OCI-LY1 (cell line): ENCODE results near the gene CLCN7.

Source experiments
- H2AFZ ChIP-seq: fragments of 200-600 bp; sonication (generic), shearing (Covaris generic); 2 replicates; pipeline ENCODE4 v1.6.0; 2014; ENCODE audit warnings: antibody characterized with exemption, mild to moderate bottlenecking, low read length
- H3F3A ChIP-seq: fragments of 200-600 bp; sonication (generic), shearing (Covaris generic); 2 replicates; pipeline ENCODE4 v1.6.0; 2014; ENCODE audit warnings: mild to moderate bottlenecking, antibody characterized with exemption, low read length, moderate library complexity; ENCODE audit not compliant: insufficient read depth
- H3K27ac ChIP-seq: fragments of 200-600 bp; sonication (generic); 2 replicates; pipeline ENCODE4 v1.5.1; 2014; ENCODE audit warnings: low read length, mixed run types, mild to moderate bottlenecking, low read depth; ENCODE audit not compliant: poor library complexity, severe bottlenecking
- H3K27me3 ChIP-seq: fragments of 200-600 bp; sonication (generic); 2 replicates; pipeline ENCODE4 v1.6.0; 2014; ENCODE audit warnings: antibody characterized with exemption, mild to moderate bottlenecking, low read length, moderate library complexity; ENCODE audit not compliant: insufficient read depth
- H3K36me3 ChIP-seq: fragments of 200-600 bp; sonication (generic); 2 replicates; pipeline ENCODE4 v1.6.1; 2014; ENCODE audit warnings: mild to moderate bottlenecking, antibody characterized with exemption, low read length, moderate library complexity, mixed read lengths; ENCODE audit not compliant: insufficient read depth
- H3K4me1 ChIP-seq: fragments of 200-600 bp; sonication (generic); 2 replicates; pipeline ENCODE4 v1.5.1; 2014; ENCODE audit warnings: mild to moderate bottlenecking, low read length, moderate library complexity; ENCODE audit not compliant: insufficient read depth, severe bottlenecking
- H3K4me2 ChIP-seq: fragments of 200-600 bp; sonication (generic), shearing (Covaris generic); 2 replicates; pipeline ENCODE4 v1.6.1; 2014; ENCODE audit warnings: low read length
- H3K4me3 ChIP-seq: fragments of 200-600 bp; sonication (generic); 2 replicates; pipeline ENCODE4 v1.5.1; 2014; ENCODE audit warnings: low read length, low read depth, mild to moderate bottlenecking, mixed read lengths; ENCODE audit not compliant: poor library complexity, severe bottlenecking
- H3K79me2 ChIP-seq: fragments of 200-600 bp; shearing (Covaris generic); 2 replicates; pipeline ENCODE4 v1.6.1; 2016; ENCODE audit warnings: mixed run types, low read length, mixed read lengths; ENCODE audit not compliant: insufficient read depth
- H3K9ac ChIP-seq: fragments of 200-600 bp; sonication (generic), shearing (Covaris generic); 2 replicates; pipeline ENCODE4 v1.6.1; 2014; ENCODE audit warnings: mild to moderate bottlenecking, low read length, mixed read lengths
- H3K9me2 ChIP-seq: fragments of 200-600 bp; sonication (generic), shearing (Covaris generic); 2 replicates; pipeline ENCODE4 v1.6.1; 2014; ENCODE audit warnings: low read depth, mild to moderate bottlenecking, low read length, mixed read lengths
- H3K9me3 ChIP-seq: fragments of 200-600 bp; shearing (Covaris generic); 2 replicates; pipeline ENCODE4 v1.6.1; 2014; ENCODE audit warnings: low read length, mixed read lengths
- H4K20me1 ChIP-seq: fragments of 200-600 bp; sonication (generic), shearing (Covaris generic); 2 replicates; pipeline ENCODE4 v1.6.0; 2016; ENCODE audit warnings: mild to moderate bottlenecking, low read length; ENCODE audit not compliant: insufficient read depth
- CTCF ChIP-seq: fragments of 200-600 bp; sonication (generic), shearing (Covaris generic); IDR thresholded peaks from 2 replicates; pipeline ENCODE4 v1.5.1; 2017; ENCODE audit warnings: mild to moderate bottlenecking, antibody characterized with exemption, low read length, moderate library complexity, mixed read lengths
- EZH2 ChIP-seq: fragments of 200-600 bp; sonication (generic), shearing (Covaris generic); IDR thresholded peaks from 2 replicates; pipeline ENCODE4 v1.8.0; 2017; ENCODE audit warnings: borderline replicate concordance, mixed run types, mild to moderate bottlenecking, antibody characterized with exemption, low read length, moderate library complexity, mixed read lengths

CLCN7 gene

GRCh38 chr16:1510941-1511351 is 36.1 kb upstream of the CLCN7 start:
- Histone ChIP-seq H3K9me2 (no peaks in the 10 kb centered on the region), H3K36me3 (peaks cover 27% of the 10 kb centered on the region), H3F3A (no peaks in the 10 kb centered on the region), H3K4me2 (no peak overlapping the region), H2AFZ (no peak overlapping the region), H3K9ac (no peak overlapping the region), H3K79me2 (no peaks in the 10 kb centered on the region), H3K27ac (no peak overlapping the region), H3K9me3 (no peaks in the 10 kb centered on the region), H3K4me3 (no peak overlapping the region), H4K20me1 (no peaks in the 10 kb centered on the region), H3K27me3 (no peaks in the 10 kb centered on the region), H3K4me1 (no peaks in the 10 kb centered on the region)
- TF ChIP-seq EZH2 (no peak), CTCF (no peak)

- H4K20me1 ChIP-seq = no peaks in the 10 kb centered on the region
- no peak overlapping the region for H2AFZ ChIP-seq
- no peak overlapping the region for H3K27ac ChIP-seq
- H3F3A ChIP-seq = no peaks in the 10 kb centered on the region
- H3K27me3 ChIP-seq = no peaks in the 10 kb centered on the region
- H3K4me3 ChIP-seq = no peak overlapping the region
- H3K9me3 ChIP-seq = no peaks in the 10 kb centered on the region
- H3K9ac ChIP-seq = no peak overlapping the region
- H3K36me3 ChIP-seq = peaks cover 30% of the 10 kb centered on the region
- no peaks in the 10 kb centered on the region for H3K9me2 ChIP-seq
- H3K4me2 ChIP-seq = no peak overlapping the region
- H3K79me2 ChIP-seq = no peaks in the 10 kb centered on the region
- TF ChIP-seq CTCF = no peak
- TF ChIP-seq EZH2 = no peak
- no peaks in the 10 kb centered on the region for H3K4me1 ChIP-seq
These were observed 35.4 kb upstream of the CLCN7 start for GRCh38 chr16:1510272-1510671.

GRCh38 chr16:1509307-1510221 is 34.7 kb upstream of the CLCN7 start:
- no peaks in the 10 kb centered on the region for H4K20me1 ChIP-seq
- H3K4me2 ChIP-seq = no peak overlapping the region
- no peaks in the 10 kb centered on the region for H3K9me2 ChIP-seq
- H3K9ac ChIP-seq = no peak overlapping the region
- H2AFZ ChIP-seq = no peak overlapping the region
- H3K79me2 ChIP-seq = no peaks in the 10 kb centered on the region
- H3K4me1 ChIP-seq = no peaks in the 10 kb centered on the region
- H3K9me3 ChIP-seq = no peaks in the 10 kb centered on the region
- no peak for TF ChIP-seq EZH2
- no peak for TF ChIP-seq CTCF
- no peak overlapping the region for H3K4me3 ChIP-seq
- no peaks in the 10 kb centered on the region for H3F3A ChIP-seq
- H3K36me3 ChIP-seq = peaks cover 30% of the 10 kb centered on the region
- H3K27me3 ChIP-seq = no peaks in the 10 kb centered on the region
- no peak overlapping the region for H3K27ac ChIP-seq
